ENCODE results near the gene NALCN.

NALCN gene

GRCh38 chr13:101007245-101007644 is 409.1 kb downstream of the NALCN start:
- DNase-seq = no peak

Data from NCI-H526 treated with DMSO at 0.1 percent for 48 hours (cell line).